Mesodermal cell (in vitro differentiated cells): ENCODE measurements around the gene TRIM28.

Experiments used
- H3K27ac ChIP-seq: 2 replicates; pipeline ENCODE4 v1.7.0; 2013; ENCODE audit warnings: mild to moderate bottlenecking, low read depth, low read length, moderate library complexity; ENCODE audit not compliant: severe bottlenecking
- H3K36me3 ChIP-seq: 2 replicates; pipeline ENCODE4 v1.7.1; 2013; ENCODE audit warnings: mild to moderate bottlenecking, low read length, moderate library complexity; ENCODE audit not compliant: control insufficient read depth, insufficient read depth
- H3K4me1 ChIP-seq: one replicate; pipeline ENCODE4 v1.7.1; 2013; ENCODE audit warnings: mild to moderate bottlenecking, low read length; ENCODE audit not compliant: insufficient read depth, control insufficient read depth, poor library complexity, severe bottlenecking
- H3K4me3 ChIP-seq: 2 replicates; pipeline ENCODE4 v1.7.0; 2013; ENCODE audit warnings: low read length, control low read depth, mild to moderate bottlenecking; ENCODE audit not compliant: insufficient read depth, poor library complexity, severe bottlenecking; ENCODE audit errors: extremely low read depth
- H3K9me3 ChIP-seq: 2 replicates; pipeline ENCODE4 v1.7.1; 2013; ENCODE audit warnings: mild to moderate bottlenecking, low read length, moderate library complexity; ENCODE audit not compliant: control insufficient read depth
- WGBS, 2 experiments: methylation state at CpG; one replicate each; pipeline ENCODE4 v1.1.5; 2013; ENCODE audit warnings: missing lambda C conversion rate in 2 of 2; ENCODE audit not compliant: insufficient coverage in 2 of 2; 5-methylcytosine and 5-hydroxymethylcytosine counted together

TRIM28 gene

GRCh38 chr19:58586133-58586765 lies 42.4 kb downstream of the TRIM28 start:
- H3K4me3 ChIP-seq, result no peak overlapping the region
- no peak overlapping the region for H3K27ac ChIP-seq
- H3K4me1 ChIP-seq, result peaks cover 8% of the 10 kb centered on the region
- H3K36me3 ChIP-seq, result peaks cover 29% of the 10 kb centered on the region
- no peaks in the 10 kb centered on the region for H3K9me3 ChIP-seq
- WGBS, 2 experiments, result 91 to 95% methylated on average over 4 of the region's 4 CpGs
